ENCODE measurements around the gene CLCN7.

- TF ChIP-seq POLR2AphosphoS5 (IDR thresholded peaks at IDR 0.05; ENCODE audit: control insufficient read depth, insufficient read depth, low read depth, low read length) (no peak), GTF2A2 (tag; IDR thresholded peaks at IDR 0.05) (no peak), CBX5 (IDR thresholded peaks at IDR 0.05; ENCODE audit: borderline replicate concordance, low read depth) (no peak), TCF3 (CRISPR knock-in tag; IDR thresholded peaks at IDR 0.05) (no peak), RAD21 (CRISPR knock-in tag; conservative IDR thresholded peaks at IDR 0.05 in 1 of 2, IDR thresholded peaks at IDR 0.05 in 1 of 2) (no peak), BRCA1 (IDR thresholded peaks at IDR 0.05) (no peak), BRCA1 (CRISPR knock-in tag; IDR thresholded peaks at IDR 0.05) (no peak), ARHGAP35 (IDR thresholded peaks at IDR 0.05; ENCODE audit: partially characterized antibody) (no peak), ESRRA (IDR thresholded peaks at IDR 0.05; ENCODE audit: borderline replicate concordance, low read depth) (no peak), CC2D1A (IDR thresholded peaks at IDR 0.05) (no peak), SNRNP70 (optimal IDR thresholded peaks at IDR 0.05; ENCODE audit: low read depth, low read length) (no peak)
- TF ChIP-seq, protein P1, sequence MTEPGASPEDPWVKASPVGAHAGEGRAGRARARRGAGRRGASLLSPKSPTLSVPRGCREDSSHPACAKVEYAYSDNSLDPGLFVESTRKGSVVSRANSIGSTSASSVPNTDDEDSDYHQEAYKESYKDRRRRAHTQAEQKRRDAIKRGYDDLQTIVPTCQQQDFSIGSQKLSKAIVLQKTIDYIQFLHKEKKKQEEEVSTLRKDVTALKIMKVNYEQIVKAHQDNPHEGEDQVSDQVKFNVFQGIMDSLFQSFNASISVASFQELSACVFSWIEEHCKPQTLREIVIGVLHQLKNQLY (CRISPR knock-in tag; conservative IDR thresholded peaks at IDR 0.05) = no peak
- TF ChIP-seq, protein P2, sequence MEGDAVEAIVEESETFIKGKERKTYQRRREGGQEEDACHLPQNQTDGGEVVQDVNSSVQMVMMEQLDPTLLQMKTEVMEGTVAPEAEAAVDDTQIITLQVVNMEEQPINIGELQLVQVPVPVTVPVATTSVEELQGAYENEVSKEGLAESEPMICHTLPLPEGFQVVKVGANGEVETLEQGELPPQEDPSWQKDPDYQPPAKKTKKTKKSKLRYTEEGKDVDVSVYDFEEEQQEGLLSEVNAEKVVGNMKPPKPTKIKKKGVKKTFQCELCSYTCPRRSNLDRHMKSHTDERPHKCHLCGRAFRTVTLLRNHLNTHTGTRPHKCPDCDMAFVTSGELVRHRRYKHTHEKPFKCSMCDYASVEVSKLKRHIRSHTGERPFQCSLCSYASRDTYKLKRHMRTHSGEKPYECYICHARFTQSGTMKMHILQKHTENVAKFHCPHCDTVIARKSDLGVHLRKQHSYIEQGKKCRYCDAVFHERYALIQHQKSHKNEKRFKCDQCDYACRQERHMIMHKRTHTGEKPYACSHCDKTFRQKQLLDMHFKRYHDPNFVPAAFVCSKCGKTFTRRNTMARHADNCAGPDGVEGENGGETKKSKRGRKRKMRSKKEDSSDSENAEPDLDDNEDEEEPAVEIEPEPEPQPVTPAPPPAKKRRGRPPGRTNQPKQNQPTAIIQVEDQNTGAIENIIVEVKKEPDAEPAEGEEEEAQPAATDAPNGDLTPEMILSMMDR (IDR thresholded peaks at IDR 0.05 in 2 of 3, conservative IDR thresholded peaks at IDR 0.05 in 1 of 3; ENCODE audit: insufficient read depth in 2 of 3, low read depth in 1 of 3, low read length in 3 of 3) = no peak
Observed at GRCh38 chr16:1487395-1488053, 12.7 kb upstream of the CLCN7 start.

Data from K562 (cell line).